Suprapubic skin (tissue), 4 donors: Measurements from ENCODE around the gene LRMDA.

Experiments used
- EP300 ChIP-seq: sonication (generic); formaldehyde crosslinking; IDR thresholded peaks from one replicate; pipeline ENCODE4 v1.6.1; 2017; ENCODE audit warnings: antibody characterized with exemption
- POLR2A ChIP-seq, 2 donors: fragments of 450-650 bp; IDR thresholded peaks; one replicate each; pipeline ENCODE4 v1.6.1; 2017; ENCODE audit warnings: antibody characterized with exemption in 2 of 2, mild to moderate bottlenecking in 2 of 2, moderate library complexity in 2 of 2
- POLR2AphosphoS5 ChIP-seq, 3 donors: sonication (generic); formaldehyde crosslinking; IDR thresholded peaks; one replicate each; pipeline ENCODE4 v1.6.1; 2017; ENCODE audit warnings: antibody characterized with exemption in 3 of 3
- TF ChIP-seq, protein P1 (sequence below), 2 donors: fragments of 200-600 bp in 1 of 2; fragments of 450-650 bp in 1 of 2; sonication (generic) in 1 of 2; IDR thresholded peaks; one replicate each; pipeline ENCODE4 v1.5.1; 2016 to 2019; ENCODE audit warnings: antibody characterized with exemption in 2 of 2, mild to moderate bottlenecking in 1 of 2, moderate library complexity in 1 of 2

DNA sequence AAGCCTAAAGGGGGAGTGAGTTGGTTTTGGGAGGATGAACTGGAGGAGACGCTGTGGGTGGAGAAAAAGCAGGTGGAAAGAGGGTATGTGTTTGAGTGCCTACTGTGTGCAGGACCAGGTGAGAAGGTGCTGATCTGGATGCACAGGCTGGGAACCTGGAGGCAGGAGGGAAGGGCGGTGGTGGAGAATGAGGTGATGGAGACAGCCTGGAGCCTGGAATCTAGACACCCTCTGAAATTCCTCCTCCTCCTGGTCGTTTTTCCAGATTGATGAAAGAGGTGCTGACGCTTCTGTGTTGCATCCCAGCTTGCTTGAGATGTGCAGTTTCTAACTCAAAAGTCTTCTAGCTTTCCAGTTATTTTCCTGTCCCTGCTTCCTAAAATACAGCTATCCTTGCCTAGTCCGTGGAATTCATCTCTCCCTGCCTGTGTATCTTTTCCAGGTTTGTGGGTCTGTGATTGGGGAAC is 67.5 kb downstream of the LRMDA start:
- TF ChIP-seq, protein P1, sequence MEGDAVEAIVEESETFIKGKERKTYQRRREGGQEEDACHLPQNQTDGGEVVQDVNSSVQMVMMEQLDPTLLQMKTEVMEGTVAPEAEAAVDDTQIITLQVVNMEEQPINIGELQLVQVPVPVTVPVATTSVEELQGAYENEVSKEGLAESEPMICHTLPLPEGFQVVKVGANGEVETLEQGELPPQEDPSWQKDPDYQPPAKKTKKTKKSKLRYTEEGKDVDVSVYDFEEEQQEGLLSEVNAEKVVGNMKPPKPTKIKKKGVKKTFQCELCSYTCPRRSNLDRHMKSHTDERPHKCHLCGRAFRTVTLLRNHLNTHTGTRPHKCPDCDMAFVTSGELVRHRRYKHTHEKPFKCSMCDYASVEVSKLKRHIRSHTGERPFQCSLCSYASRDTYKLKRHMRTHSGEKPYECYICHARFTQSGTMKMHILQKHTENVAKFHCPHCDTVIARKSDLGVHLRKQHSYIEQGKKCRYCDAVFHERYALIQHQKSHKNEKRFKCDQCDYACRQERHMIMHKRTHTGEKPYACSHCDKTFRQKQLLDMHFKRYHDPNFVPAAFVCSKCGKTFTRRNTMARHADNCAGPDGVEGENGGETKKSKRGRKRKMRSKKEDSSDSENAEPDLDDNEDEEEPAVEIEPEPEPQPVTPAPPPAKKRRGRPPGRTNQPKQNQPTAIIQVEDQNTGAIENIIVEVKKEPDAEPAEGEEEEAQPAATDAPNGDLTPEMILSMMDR (IDR thresholded peaks at IDR 0.05) = no peak
- no peak for TF ChIP-seq POLR2A (IDR thresholded peaks at IDR 0.05)
- TF ChIP-seq EP300 = no peak
- no peak for TF ChIP-seq POLR2AphosphoS5 (IDR thresholded peaks at IDR 0.05)
